IMR-90 (cell line): Measurements from ENCODE around the gene FRMD5.

Source experiments
- CTCF ChIP-seq: conservative IDR thresholded peaks from 2 replicates; pipeline ENCODE4 v1.5.1; 2012; ENCODE audit warnings: mild to moderate bottlenecking, low read depth, low read length, improper control_type of control experiment
- MAFK ChIP-seq: IDR thresholded peaks from 2 replicates; pipeline ENCODE4 v1.6.1; 2012; ENCODE audit warnings: low read depth, low read length, improper control_type of control experiment
- POLR2A ChIP-seq: IDR thresholded peaks from 2 replicates; pipeline ENCODE4 v1.6.1; 2012; ENCODE audit warnings: mild to moderate bottlenecking, low read depth, low read length
- RCOR1 ChIP-seq: IDR thresholded peaks from 2 replicates; pipeline ENCODE4 v1.6.1; 2012; ENCODE audit warnings: mild to moderate bottlenecking, low read length, improper control_type of control experiment; ENCODE audit not compliant: insufficient replicate concordance
- RFX5 ChIP-seq: IDR thresholded peaks from 2 replicates; pipeline ENCODE4 v1.8.0; 2012; ENCODE audit warnings: low read depth, mild to moderate bottlenecking, low read length, moderate library complexity
- USF2 ChIP-seq: fragments of 150-350 bp; IDR thresholded peaks from 2 replicates; pipeline ENCODE4 v1.6.1; 2017; ENCODE audit warnings: mild to moderate bottlenecking, antibody characterized with exemption, low read length, low read depth

- no peak for TF ChIP-seq CTCF
- TF ChIP-seq POLR2A, result no peak
- TF ChIP-seq USF2, result no peak
- no peak for TF ChIP-seq MAFK
- TF ChIP-seq RFX5, result no peak
- TF ChIP-seq RCOR1, result no peak
These were observed 185.0 kb downstream of the FRMD5 start for GRCh38 chr15:44010089-44010488.
